Stomach smooth muscle (tissue), 2 donors: Measurements from ENCODE around the gene PTPRN2.
"Not testable (repeated sequence)": the region's sequence is repeated elsewhere in the genome, so short reads cannot be mapped to it uniquely, and the experiment has no call there.

ENCODE experiments used
- H3K27ac ChIP-seq: one replicate; pipeline ENCODE4 v1.7.0; 2013; ENCODE audit warnings: mild to moderate bottlenecking, low read length, inconsistent platforms
- H3K27me3 ChIP-seq, 2 donors: one replicate each; pipeline ENCODE4 v1.7.0; 2013; ENCODE audit warnings: low read length in 2 of 2; ENCODE audit not compliant: insufficient read depth in 2 of 2, control insufficient read depth in 1 of 2
- H3K36me3 ChIP-seq, 2 donors: one replicate each; pipeline ENCODE4 v1.7.0; 2013; ENCODE audit warnings: low read length in 2 of 2; ENCODE audit not compliant: control insufficient read depth in 2 of 2, insufficient read depth in 2 of 2
- H3K4me1 ChIP-seq: one replicate; pipeline ENCODE4 v1.7.0; 2013; ENCODE audit warnings: low read length; ENCODE audit not compliant: control insufficient read depth, insufficient read depth
- H3K4me3 ChIP-seq, 2 donors: one replicate each; pipeline ENCODE4 v1.7.0; 2013; ENCODE audit warnings: low read length in 2 of 2
- H3K9ac ChIP-seq, 2 donors: one replicate each; pipeline ENCODE4 v1.7.0; 2013; ENCODE audit warnings: low read length in 2 of 2, mild to moderate bottlenecking in 1 of 2
- H3K9me3 ChIP-seq, 2 donors: one replicate each; pipeline ENCODE4 v1.7.0; 2013; ENCODE audit warnings: low read length in 2 of 2; ENCODE audit not compliant: control insufficient read depth in 2 of 2
- donor health status: healthy.
- donor health status: Pancreatic carcinoma.

PTPRN2 gene

GRCh38 chr7:157780721-157781120 is 806.9 kb downstream of the PTPRN2 start:
- no peaks in the 10 kb centered on the region for H3K36me3 ChIP-seq
- H3K4me3 ChIP-seq: no peak overlapping the region
- no peaks in the 10 kb centered on the region for H3K4me1 ChIP-seq
- H3K9ac ChIP-seq: no peak overlapping the region
- H3K9me3 ChIP-seq: no peaks in the 10 kb centered on the region
- no peak overlapping the region for H3K27ac ChIP-seq
- H3K27me3 ChIP-seq: peaks cover 0 to 2% of the 10 kb centered on the region in 2 donors

GRCh38 chr7:157780312-157780711 is 807.3 kb downstream of the PTPRN2 start:
- no peak overlapping the region for H3K27ac ChIP-seq
- no peaks in the 10 kb centered on the region for H3K9me3 ChIP-seq
- no peak overlapping the region for H3K4me3 ChIP-seq
- no peaks in the 10 kb centered on the region for H3K36me3 ChIP-seq
- H3K9ac ChIP-seq: no peak overlapping the region
- H3K4me1 ChIP-seq: no peaks in the 10 kb centered on the region
- H3K27me3 ChIP-seq: peaks cover 0 to 2% of the 10 kb centered on the region in 2 donors

- H3K9me3 ChIP-seq: peaks cover 0 to 7% of the 10 kb centered on the region in 2 donors
- no peaks in the 10 kb centered on the region for H3K36me3 ChIP-seq
- H3K9ac ChIP-seq: no peak overlapping the region
- H3K4me1 ChIP-seq: no peaks in the 10 kb centered on the region
- no peak overlapping the region for H3K27ac ChIP-seq
- H3K4me3 ChIP-seq: no peak overlapping the region
- H3K27me3 ChIP-seq: peaks cover 0 to 2% of the 10 kb centered on the region in 2 donors
Observed at GRCh38 chr7:157779206-157779605, 808.4 kb downstream of the PTPRN2 start.

GRCh38 chr7:157777194-157777762 is 810.3 kb downstream of the PTPRN2 start:
- not testable (repeated sequence) for H3K36me3 ChIP-seq, H3K27ac ChIP-seq, H3K4me3 ChIP-seq, H3K9ac ChIP-seq, H3K4me1 ChIP-seq, H3K27me3 ChIP-seq
- peaks cover 0 to 13% of the 10 kb centered on the region in 2 donors for H3K9me3 ChIP-seq

GRCh38 chr7:157775560-157776332 is 811.9 kb downstream of the PTPRN2 start:
- H3K9ac ChIP-seq: no peak overlapping the region
- H3K27me3 ChIP-seq: peaks cover 0 to 10% of the 10 kb centered on the region in 2 donors
- H3K4me1 ChIP-seq: no peaks in the 10 kb centered on the region
- no peak overlapping the region for H3K4me3 ChIP-seq
- peaks cover 0 to 17% of the 10 kb centered on the region in 2 donors for H3K9me3 ChIP-seq
- no peak overlapping the region for H3K27ac ChIP-seq
- H3K36me3 ChIP-seq: no peaks in the 10 kb centered on the region

GRCh38 chr7:157775021-157775559 is 812.5 kb downstream of the PTPRN2 start:
- Histone ChIP-seq H3K36me3 (no peaks in the 10 kb centered on the region), H3K9ac (no peak overlapping the region), H3K4me3 (no peak overlapping the region), H3K27me3 (peaks cover 0 to 9% of the 10 kb centered on the region in 2 donors), H3K9me3 (peaks cover 0 to 17% of the 10 kb centered on the region in 2 donors), H3K4me1 (no peaks in the 10 kb centered on the region), H3K27ac (no peak overlapping the region)

GRCh38 chr7:157774495-157774894 is 813.1 kb downstream of the PTPRN2 start:
- Histone ChIP-seq H3K36me3 (no peaks in the 10 kb centered on the region), H3K4me3 (no peak overlapping the region), H3K9ac (no peak overlapping the region), H3K27ac (no peak overlapping the region), H3K27me3 (peaks cover 1 to 9% of the 10 kb centered on the region in 2 donors), H3K9me3 (peaks cover 0 to 17% of the 10 kb centered on the region in 2 donors), H3K4me1 (no peaks in the 10 kb centered on the region)

GRCh38 chr7:157773361-157773760 is 814.3 kb downstream of the PTPRN2 start:
- no peaks in the 10 kb centered on the region for H3K36me3 ChIP-seq
- H3K9ac ChIP-seq: no peak overlapping the region
- H3K27me3 ChIP-seq: peaks cover 2 to 10% of the 10 kb centered on the region in 2 donors
- H3K27ac ChIP-seq: no peak overlapping the region
- no peaks in the 10 kb centered on the region for H3K4me1 ChIP-seq
- H3K4me3 ChIP-seq: no peak overlapping the region
- peaks cover 0 to 17% of the 10 kb centered on the region in 2 donors for H3K9me3 ChIP-seq

- Histone ChIP-seq H3K27me3 (peaks cover 2 to 10% of the 10 kb centered on the region in 2 donors), H3K9ac (no peak overlapping the region), H3K27ac (no peak overlapping the region), H3K4me1 (no peaks in the 10 kb centered on the region), H3K36me3 (no peaks in the 10 kb centered on the region), H3K9me3 (peaks cover 0 to 17% of the 10 kb centered on the region in 2 donors), H3K4me3 (no peak overlapping the region)
Observed at GRCh38 chr7:157772486-157773130, 815.0 kb downstream of the PTPRN2 start.

- Histone ChIP-seq H3K4me1 (no peaks in the 10 kb centered on the region), H3K36me3 (no peaks in the 10 kb centered on the region), H3K4me3 (no peak overlapping the region), H3K9ac (no peak overlapping the region), H3K9me3 (peaks cover 0 to 18% of the 10 kb centered on the region in 2 donors), H3K27ac (no peak overlapping the region), H3K27me3 (peaks cover 2 to 10% of the 10 kb centered on the region in 2 donors)
Observed at GRCh38 chr7:157771689-157772088, 815.9 kb downstream of the PTPRN2 start.
